GM12873 (cell line): ENCODE data around the gene KCNH2.

Experiments used
- CTCF ChIP-seq: IDR thresholded peaks from 2 replicates; pipeline ENCODE4 v1.5.1; 2012; ENCODE audit warnings: low read depth, mild to moderate bottlenecking, moderate library complexity, low read length, control low read depth; ENCODE audit not compliant: insufficient read depth; ENCODE audit errors: missing control alignments

Gene KCNH2

DNA sequence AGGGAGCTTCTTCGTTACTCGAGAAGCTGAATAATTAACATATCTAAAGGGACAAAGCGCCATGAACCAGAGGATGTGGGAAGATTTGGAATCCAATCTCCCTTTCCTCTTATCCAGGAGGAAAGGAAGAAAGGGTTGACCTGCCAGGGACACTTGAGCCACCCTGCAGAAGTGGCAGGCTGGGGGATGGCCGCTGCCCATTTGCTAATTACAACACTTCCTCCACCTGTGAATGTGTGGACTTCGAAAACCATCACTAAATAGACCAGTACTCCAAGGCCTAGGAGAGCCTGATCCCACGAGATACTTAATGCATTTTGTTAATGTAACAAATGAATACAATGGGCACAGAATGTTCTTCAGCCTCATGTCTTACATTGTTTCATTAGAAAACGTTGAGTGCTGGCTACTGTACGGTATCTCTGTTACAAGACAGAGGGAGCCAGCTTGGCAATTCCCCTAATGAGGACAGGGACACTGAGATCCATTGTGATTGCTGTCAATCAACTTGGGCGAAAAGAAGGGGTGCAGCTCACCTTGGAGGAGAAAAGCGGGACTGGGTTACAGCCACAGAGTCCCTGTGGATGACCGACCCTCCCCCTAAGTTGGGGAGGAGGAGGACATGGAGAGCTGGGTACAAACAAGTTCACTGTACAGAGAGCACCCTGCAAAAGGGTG is 66.4 kb downstream of the KCNH2 start:
- no peak for TF ChIP-seq CTCF

- no peak for TF ChIP-seq CTCF
Measured at GRCh38 chr7:150910996-150911422, 67.1 kb downstream of the KCNH2 start.

DNA sequence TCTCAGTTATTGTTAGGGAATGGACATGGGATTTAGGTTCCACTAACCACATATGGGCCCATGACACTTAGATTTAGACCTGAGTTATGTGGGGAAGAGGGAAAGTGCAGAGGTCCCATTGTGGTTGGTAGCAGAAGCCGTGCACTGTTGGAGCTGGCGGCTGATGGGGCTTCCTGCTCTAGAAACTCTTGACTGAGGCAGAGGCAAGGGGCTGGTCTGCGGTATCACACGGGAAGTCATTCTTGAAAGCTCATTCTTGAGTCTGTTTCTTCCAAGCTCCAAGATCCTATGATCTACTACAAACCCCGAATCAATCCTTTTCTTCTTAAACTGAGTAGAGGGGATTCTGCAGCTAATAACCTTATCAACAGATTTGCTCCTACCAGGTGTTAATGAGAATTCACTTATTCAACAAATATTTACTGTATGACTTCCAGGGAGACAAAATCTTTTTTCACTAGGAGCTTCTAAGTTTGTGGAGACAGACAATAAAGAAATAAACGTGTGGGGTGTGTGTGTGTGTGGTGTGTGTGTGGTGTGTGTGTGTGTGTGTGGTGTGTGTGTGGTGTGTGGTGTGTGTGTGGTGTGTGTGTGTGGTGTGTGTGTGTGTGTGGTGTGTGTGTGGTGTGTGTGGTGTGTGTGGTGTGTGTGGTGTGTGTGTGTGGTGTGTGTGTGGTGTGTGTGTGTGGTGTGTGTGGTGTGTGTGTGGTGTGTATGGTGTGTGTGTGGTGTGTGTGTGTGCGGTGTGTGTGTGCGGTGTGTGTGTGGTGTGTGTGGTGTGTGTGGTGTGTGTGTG is 68.7 kb downstream of the KCNH2 start:
- no peak for TF ChIP-seq CTCF

DNA sequence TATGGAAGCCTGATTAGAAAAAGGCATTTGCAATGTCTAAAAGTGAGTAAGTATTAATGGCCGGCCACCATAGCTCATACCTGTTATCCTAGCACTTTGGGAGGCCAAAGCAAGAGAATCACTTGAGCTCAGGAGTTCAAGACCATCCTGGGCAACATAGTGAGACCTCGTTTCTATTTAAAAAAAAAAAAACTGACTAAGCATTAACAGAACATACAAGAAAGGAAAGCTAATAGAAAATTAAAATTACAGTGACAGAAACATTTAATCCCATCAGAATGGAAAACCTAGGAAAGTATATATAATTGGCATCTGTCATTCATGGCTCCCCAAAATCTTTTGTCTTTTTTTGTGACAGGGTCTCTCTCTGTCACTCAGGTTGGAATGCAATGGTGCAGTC is 69.9 kb downstream of the KCNH2 start:
- TF ChIP-seq CTCF, result no peak

DNA sequence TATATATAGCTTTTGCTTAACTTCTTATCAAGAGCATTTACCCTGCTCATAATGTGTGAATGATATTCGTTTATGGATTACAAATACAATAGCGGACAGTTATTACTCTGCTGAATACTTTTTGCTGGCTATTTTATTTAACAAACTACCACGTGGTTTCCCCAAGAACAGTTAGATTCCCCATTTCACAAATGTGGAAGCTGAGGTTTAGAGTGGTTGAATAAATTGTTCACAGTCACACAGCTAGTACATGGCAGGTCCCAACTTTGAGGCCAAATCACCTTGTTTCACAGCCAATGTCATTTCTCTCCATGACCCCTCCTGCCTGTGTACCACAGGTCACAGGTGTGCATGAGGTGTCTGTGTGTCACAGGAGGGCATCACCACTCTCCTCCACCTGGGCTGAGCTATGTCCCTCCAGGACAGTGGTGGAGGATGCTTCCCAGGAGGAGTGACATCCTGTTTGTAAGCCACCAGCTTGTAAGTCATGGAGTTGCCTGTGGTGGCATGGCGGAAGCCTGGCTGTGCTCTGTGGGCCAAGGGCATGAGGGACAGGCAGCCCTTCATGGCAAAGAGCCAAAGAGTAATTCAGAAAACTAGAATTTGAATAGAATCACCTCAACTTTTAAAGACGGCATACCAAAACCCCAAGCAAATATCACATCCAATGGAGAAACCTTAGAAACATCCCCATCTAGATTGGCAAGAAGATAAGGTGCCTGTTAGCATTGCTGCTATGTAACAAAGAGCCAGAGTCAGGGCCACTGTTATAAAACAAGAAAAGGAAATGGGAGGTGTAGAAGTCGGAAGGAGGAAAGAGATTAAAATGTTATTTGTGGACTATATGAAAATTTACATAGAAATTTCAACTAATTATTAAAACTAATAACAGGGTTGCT is 73.9 kb downstream of the KCNH2 start:
- no peak for TF ChIP-seq CTCF

DNA sequence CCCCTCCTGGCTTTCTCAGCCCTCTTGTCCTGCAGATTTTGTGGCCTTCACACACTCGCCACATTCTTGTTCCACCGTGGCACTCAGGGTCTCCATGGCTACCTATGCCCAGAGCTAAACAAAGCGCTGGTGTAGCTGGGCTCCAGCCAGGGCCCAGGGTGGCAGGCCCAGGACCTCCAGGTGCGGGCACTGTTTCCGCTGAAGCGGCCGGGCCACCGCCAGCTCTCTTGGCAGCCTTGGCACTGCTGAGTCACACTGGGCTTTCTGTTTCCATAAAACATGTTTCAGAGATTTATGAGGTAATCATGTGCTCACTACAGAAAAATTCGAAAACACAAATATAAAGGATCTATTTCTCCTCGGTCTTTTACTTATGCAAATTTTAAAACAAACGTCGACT is 74.5 kb downstream of the KCNH2 start:
- TF ChIP-seq CTCF, result no peak
